GM19239 (cell line): Measurements from ENCODE around the gene PYGM.

ENCODE experiments used
- DNase-seq: peaks from one replicate; pipeline ENCODE4 v3.0.0; 2011; ENCODE audit warnings: low spot score; ENCODE audit not compliant: insufficient read length
- FAIRE-seq: peaks from 2 replicates; lab custom pipeline; 2011; peaks lifted over from hg19 to GRCh38; lab: Jason Lieb, UNC

Gene PYGM

DNA sequence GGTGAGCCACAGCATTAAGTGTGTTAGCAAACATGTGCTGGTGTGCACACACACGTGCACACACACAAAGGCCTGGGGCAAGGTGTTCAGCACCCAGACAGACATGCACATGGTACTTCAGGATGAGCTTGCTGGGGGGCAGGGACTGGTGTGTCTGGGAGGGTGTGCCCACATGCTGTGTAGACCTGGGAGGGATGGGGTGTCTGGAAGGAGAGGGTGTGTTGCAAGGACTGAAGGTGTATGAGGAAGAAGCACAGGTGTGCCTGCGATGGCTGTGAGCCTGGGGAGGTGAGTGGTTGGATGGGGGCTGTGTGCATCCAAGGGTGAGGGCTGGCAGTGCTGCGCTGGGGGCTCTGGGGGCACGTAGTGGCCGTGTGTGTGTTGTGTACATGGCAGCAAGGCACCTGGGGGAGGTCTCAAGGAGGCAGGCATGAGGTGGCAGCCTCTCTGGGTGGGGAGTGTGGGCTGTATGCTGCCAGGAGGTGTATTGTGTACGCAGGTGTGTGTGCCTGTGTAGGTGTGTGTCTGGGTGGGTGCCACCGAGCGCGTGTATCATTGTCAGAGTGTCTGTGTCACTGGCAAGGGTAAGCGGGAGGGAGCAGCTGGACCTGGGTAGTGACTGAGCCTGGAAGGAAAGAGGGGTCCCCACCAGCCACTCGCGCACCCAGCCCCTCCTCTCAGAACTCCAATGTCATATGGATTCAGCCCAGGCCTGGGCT, 39.0 kb downstream of the PYGM start:
- FAIRE-seq = no peak
- no peak for DNase-seq

- DNase-seq (no peak), FAIRE-seq (no peak)
Observed at GRCh38 chr11:64720167-64720566, 39.6 kb downstream of the PYGM start.

- FAIRE-seq (no peak), DNase-seq (no peak)
Observed at GRCh38 chr11:64719406-64719805, 40.4 kb downstream of the PYGM start.

- DNase-seq (no peak), FAIRE-seq (no peak)
Observed at GRCh38 chr11:64718780-64719124, 41.0 kb downstream of the PYGM start.

DNA sequence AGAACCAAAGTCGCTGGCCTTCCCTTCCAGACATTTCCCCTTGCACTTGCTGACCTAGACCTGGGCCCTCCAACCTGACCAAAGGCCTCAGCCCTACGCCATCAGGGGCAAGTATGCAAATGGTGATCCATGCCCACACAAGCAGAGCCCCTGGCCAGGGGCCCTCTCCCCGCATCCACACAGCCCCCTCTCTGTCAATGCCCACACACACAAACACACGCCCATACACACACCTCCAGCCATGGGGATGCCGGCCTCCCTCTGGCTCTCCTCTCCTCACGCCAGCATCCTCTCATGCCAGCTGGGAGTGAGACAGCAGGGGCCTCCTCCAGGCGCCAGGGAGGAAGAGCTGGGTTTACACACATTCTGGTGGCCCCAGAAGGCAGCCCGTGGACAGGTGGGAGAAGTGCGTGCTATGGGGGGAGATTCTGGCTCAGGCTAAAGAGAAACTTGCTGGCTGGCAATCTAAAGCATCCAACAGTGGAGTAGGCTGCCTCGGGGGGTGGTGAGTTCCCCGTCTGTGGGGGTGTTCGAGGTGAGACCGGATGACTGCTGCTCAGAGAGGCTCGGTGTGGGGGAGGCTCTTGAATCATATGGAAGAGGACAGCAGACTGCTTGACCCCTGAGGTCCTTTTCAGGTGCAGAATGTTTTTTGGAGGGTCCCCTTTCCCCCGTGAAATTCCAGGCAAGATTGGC, 41.5 kb downstream of the PYGM start:
- DNase-seq = no peak
- no peak for FAIRE-seq

- no peak for DNase-seq
- FAIRE-seq = no peak
Observed at GRCh38 chr11:64717268-64717578, 42.6 kb downstream of the PYGM start.

- FAIRE-seq (no peak), DNase-seq (no peak)
Observed at GRCh38 chr11:64716473-64717267, 43.1 kb downstream of the PYGM start.

GRCh38 chr11:64715756-64716472, 43.9 kb downstream of the PYGM start:
- DNase-seq (no peak), FAIRE-seq (no peak)

DNA sequence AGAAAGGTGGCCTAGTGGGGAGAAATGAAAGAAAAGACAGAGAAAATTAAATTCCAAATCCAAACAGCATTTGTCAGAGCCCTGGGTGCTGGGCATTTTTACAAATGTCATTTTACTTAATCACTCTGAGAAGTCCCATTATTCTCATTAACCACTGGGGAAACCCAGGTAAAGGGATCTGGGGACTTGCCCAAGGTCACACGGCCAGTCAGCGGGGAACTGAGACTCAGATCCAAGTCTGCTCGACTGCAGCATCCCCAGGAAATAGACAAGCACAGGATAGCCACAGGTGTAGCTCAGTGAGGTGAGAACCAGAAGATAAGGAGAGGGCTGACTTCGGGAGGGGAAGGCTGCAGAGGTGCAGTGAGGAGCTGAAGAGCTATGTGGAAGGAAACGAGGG, 44.7 kb downstream of the PYGM start:
- FAIRE-seq (no peak), DNase-seq (no peak)

DNA sequence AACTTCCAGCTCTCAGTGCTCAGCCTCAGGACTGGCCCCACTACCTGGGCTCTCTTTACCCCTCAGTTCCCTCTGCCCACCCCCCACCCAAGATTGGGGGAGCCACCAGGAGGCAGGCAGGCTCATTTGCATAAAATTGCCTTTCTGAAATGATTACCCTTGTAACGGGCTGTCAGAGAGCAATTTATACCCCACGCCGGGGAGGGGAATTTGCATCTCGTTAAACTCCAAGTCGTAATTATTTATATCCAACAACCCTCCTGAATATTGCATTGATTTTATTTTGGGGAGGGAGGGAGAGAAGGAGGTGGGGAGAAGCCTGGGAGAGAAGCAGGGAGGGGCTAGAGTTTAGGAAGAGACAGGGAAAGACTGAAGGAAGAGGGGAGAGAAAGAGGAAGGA, 45.1 kb downstream of the PYGM start:
- FAIRE-seq = no peak

DNA sequence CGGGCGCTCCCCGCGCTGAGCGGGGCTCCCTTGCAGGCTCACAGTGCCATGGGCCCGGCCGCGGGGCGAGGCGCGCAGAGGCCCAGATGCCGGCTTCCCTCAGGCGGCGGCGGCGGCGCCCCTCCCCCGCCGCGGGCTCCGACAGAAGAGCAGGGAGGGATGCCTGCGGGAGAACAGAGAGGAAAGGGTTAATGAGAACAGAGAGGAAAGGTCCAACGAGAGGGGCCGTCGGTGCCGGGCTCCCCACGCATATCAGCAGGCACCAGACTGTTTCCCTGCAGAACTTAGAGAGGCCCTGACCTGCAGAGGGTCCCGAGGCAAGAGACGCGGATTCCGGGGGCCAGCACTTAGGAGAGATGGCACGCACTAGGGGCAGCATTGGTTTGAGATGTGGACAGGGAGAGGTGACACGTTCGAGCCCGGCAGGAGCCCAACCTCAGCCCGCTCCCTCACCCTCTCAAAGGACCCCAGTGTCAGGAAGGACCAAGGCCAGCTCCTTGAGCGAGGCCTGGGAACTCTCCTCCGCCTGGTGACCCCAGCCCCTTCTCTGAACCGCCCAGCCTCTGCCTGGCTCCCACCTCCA, 45.9 kb downstream of the PYGM start:
- FAIRE-seq = no peak
- DNase-seq = no peak

More for the DNA sequence above, 45.1 kb downstream of the PYGM start:
- no peak for DNase-seq

DNA sequence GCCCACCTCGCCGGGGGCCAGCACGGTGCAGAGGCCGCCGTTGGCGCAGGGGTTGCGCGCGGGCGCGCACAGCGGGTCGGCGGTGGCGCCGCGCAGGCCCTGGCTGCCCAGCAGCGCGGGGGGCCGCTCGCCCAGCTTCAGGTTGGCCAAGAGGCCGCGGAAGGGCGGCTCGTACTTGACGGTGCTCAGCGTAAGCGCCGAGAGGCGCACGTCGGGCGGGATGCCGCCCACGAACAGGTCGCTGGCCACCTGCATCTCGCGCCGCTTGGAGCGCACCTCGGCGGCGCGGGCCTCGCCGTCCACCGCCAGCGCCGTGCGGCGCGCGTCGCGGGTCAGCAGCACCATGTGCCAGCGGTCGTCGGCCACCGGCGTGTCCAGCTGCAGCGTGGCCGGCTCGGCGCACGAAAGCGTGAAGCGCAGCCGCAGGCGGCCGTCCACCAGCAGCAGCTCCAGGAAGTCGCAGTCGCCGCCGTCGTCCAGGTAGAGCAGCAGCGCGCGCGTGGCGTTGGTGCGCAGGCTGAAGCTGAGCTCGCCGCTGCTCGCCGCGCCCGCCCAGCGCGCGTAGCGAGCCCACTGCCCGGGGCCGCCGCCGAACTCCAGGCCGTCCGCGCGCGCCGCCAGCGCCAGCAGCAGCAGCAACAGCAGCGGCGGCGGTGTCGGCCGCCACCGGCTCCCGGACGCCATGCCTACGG, 46.6 kb downstream of the PYGM start:
- DNase-seq (no peak), FAIRE-seq (no peak)

DNA sequence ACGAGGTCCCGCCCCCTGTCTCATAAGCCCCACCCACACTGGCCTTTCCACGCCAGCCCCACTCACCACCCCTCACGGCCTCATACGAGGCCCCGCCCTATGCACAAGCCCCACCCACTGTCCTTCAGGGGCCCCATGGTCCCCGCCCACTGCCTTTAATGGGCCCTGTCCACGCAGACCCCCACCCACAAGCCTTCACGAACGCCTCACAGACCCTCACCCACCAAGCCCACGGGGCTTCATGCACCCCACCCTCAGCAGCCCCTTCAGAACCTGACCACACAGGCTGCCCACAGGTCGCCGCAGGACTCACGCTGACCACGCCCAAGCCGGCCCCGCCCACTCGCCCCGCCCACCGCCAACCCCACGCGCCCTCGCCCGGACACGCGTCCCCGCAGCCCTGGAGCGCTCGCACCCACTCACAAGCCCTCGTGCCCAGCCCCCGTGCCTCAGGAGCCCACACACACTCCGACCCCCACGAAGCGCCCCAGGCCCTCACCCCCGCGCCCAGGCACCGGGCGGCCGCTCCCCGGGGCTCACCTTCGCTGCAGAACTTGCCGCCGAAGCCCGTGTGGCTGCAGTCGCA, 47.3 kb downstream of the PYGM start:
- FAIRE-seq (no peak), DNase-seq (no peak)

DNA sequence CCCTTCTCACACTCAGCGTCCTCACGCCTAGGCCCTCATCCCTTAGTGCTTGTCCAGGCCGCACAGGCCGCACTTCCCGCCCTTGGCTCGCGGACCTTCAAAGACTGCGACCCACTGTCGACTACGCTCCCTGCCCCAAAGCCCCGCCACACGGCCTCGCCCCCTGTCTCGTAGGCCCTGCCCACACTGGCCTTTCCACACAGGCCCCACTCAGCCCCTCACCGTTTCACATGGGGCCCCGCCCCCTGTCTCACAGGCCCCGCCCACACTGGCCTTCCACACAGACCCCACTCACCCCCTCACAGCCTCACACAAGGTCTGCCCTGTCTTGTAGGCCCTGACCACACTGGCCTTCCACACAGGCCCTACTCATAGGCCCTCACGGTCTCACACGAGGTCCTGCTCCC, 47.8 kb downstream of the PYGM start:
- DNase-seq (no peak), FAIRE-seq (no peak)

DNA sequence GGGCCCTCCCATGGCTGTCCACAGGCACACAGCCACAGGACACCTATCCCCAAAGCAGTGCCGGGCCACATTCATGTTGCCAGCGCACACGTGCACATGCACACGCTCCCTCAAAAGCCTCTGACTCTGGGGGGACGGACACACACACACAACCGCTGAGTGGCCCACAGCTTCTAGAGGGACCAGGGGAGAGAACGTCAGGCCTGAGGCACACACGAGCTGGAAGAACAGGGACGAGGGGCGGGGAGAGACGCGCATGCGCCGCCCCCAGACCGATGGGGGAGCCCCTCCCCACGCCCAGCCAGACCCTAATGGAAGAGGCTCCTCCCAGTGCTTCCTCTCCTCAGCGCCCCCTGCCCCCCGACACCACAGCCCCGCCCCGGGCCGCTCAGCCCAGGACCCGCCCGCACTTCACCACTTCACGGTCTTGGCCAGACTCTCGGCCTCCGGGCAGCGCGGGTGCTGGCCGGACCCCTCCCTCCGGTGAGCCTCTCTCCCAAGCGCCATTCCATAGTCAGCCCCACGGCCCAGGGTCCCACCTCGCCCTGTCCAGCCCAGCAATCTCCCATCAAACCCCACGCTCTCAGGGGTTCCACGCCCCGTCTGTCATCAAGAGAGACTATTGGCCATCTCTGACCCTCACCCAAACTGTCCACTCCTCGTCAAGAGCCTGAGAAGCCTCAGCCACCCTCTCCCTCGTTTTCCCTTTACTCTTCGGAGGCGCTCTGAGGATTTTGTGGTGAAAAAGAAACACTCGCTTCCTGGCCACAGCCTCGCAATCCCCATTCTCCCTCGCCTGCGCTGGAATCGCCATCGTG, 48.4 kb downstream of the PYGM start:
- FAIRE-seq (no peak), DNase-seq (no peak)

DNA sequence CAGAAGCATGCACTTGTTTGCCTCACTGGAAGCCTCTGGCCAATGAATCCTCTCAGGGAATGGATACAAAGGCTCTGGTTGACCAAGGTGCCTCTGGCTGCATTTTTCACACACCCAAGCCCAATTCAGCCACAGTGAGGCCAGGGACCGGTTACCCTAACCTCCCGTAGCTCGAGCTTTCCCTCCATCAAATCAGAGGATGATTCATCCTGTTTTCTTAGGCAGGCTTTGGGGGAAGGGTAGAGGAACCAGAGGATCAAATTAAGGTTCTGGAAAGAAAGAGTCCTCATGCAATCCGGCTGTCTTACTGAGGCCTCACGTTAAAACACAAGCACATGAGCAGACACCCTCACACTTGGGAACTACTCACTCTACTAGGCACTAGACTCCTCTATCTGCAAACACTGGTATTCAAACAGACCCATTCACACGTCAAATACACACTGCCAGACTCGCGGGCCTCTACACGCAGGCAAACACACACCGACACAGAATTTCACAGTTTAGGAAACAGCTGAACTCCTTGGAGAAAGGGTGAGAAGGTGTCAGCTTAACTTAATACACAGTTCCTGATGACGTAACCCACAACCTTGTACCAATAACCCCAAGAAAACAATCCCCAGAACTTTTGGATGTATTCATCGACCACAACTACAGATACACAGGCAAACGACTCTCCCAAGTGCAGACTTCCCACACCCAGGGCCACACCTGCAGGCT, 49.2 kb downstream of the PYGM start:
- no peak for DNase-seq

GRCh38 chr11:64705501-64705900, 54.3 kb downstream of the PYGM start:
- DNase-seq (no peak), FAIRE-seq (no peak)

More for the DNA sequence above, 49.2 kb downstream of the PYGM start:
- FAIRE-seq = no peak

DNA sequence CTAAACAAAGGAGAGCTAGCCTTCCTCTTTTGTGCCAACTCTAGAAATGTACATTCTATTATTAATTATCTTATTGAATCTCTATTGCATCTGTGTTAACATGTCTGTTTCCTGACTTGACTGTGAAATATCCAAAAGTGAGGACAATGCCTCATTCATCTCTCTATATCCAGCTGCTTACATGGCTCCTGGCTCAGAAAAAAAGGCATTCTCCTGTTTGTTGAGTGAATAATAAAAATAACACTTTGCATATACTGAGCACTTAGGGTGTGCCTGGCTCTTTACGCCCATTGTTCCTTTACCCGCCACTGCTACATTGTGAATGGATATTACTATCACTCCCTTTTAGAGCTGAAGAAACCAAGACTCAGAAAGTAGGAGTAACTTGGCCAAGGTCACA, 56.7 kb downstream of the PYGM start:
- DNase-seq (no peak), FAIRE-seq (no peak)
